Body of pancreas (tissue), 4 donors: ENCODE measurements around the gene RBM43.

Experiments used
- CTCF ChIP-seq, 7 experiments: fragments of 450-650 bp in 4 of 7; fragments of 200-600 bp in 3 of 7; sonication (generic) in 3 of 7; IDR thresholded peaks; one replicate each; pipeline ENCODE4 v1.5.1; 2016 to 2019; ENCODE audit warnings: antibody characterized with exemption in 7 of 7
- POLR2A ChIP-seq, 3 donors: fragments of 450-650 bp; IDR thresholded peaks; one replicate each; pipeline ENCODE4 v1.6.1; 2016; ENCODE audit warnings: antibody characterized with exemption in 3 of 3, mild to moderate bottlenecking in 2 of 3

- TF ChIP-seq CTCF (IDR thresholded peaks at IDR 0.05) (no peak), POLR2A (IDR thresholded peaks at IDR 0.05) (no peak)
These were observed 16.8 kb upstream of the RBM43 start for GRCh38 chr2:151278487-151278886.
